ENCODE measurements around the gene CTSS. TPM values are rescaled to one million over a fixed set of nuclear protein-coding genes. Genes with fewer than 3 reads are reported as not detected.

The CTSS gene
- total and polyA plus RNA-seq, 8 donors = 6.5 to 126 (median 9.6) TPM

DNA sequence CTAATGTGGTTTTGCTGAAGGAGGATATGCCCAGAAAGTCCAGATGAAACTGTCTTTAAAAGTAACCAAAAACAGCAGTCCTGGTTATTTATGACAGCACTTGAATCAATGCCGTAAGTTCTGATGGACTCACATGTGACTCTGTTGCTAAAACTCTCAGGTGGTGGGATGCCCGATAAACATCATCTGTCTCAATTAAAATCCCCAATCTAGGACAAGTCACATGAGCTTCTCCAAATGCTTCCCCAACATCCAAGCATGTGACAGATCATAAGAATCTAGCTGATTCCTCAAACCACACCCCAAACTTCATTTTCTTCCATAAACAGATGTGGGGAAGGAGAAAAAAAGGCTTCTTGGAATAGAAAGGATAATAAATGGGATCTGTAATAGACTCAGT, 43.3 kb upstream of the CTSS start:
- ATAC-seq (peak in 1 of 4 donors; percentile 8), FAIRE-seq (no peak), DNase-seq (no peak)
- 84 to 91% methylated on average over 2 of the region's 2 CpGs for WGBS, 2 donors
- H3K27me3 ChIP-seq = no peaks in the 10 kb centered on the region
- intact Hi-C loops (cut with DNase I) = no loop called here
- H3K4me3 ChIP-seq = no peak overlapping the region
- H3K9me3 ChIP-seq = no peaks in the 10 kb centered on the region
- peaks cover 0 to 19% (median 3%) of the 10 kb centered on the region in 3 donors for H3K36me3 ChIP-seq
- TF ChIP-seq, protein P1, sequence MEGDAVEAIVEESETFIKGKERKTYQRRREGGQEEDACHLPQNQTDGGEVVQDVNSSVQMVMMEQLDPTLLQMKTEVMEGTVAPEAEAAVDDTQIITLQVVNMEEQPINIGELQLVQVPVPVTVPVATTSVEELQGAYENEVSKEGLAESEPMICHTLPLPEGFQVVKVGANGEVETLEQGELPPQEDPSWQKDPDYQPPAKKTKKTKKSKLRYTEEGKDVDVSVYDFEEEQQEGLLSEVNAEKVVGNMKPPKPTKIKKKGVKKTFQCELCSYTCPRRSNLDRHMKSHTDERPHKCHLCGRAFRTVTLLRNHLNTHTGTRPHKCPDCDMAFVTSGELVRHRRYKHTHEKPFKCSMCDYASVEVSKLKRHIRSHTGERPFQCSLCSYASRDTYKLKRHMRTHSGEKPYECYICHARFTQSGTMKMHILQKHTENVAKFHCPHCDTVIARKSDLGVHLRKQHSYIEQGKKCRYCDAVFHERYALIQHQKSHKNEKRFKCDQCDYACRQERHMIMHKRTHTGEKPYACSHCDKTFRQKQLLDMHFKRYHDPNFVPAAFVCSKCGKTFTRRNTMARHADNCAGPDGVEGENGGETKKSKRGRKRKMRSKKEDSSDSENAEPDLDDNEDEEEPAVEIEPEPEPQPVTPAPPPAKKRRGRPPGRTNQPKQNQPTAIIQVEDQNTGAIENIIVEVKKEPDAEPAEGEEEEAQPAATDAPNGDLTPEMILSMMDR (IDR thresholded peaks at IDR 0.05) = no peak
- H3K4me1 ChIP-seq = peaks cover 0 to 4% (median 0%) of the 10 kb centered on the region in 3 donors
- H3K27ac ChIP-seq = no peak overlapping the region

DNA sequence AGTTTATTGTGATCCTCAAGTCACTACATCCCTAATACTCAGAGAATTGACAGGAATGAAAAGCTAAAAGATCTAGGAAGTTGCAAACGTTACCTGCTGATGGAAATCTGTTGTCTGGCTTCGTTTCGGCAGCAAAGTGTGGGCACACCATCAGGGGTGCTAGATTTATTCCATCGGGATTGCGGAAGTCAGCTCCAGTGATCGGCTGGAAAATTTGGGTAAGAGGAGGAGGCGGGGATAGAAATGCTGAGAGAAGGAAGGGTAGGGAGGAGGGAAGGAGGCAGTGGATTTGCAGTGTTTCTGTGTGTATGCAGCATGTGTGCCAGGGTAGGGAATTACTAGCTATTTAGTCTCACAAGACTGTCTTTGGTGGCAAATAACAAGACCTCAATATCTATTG, 42.5 kb upstream of the CTSS start, which contains the start of gene CTSK:
Gene CTSK (minus strand): TSS at position 140 of the 400 bp plus-strand sequence. CDS start 1,455 bp downstream, outside the sequence.
- FAIRE-seq (no peak), ATAC-seq (peak in 1 of 4 donors; percentile 24), DNase-seq (no peak)
- H3K9me3 ChIP-seq = no peaks in the 10 kb centered on the region
- H3K36me3 ChIP-seq = peaks cover 0 to 14% (median 0%) of the 10 kb centered on the region in 3 donors
- peaks cover 0 to 4% (median 0%) of the 10 kb centered on the region in 3 donors for H3K4me1 ChIP-seq
- no peak within 1 kb of the TSS for H3K4me3 ChIP-seq
- no peak within 1 kb of the TSS for H3K27ac ChIP-seq
- no peaks in the 10 kb centered on the region for H3K27me3 ChIP-seq
- WGBS, 2 donors = 72% methylated on average over 7 of the region's 7 CpGs
- intact Hi-C loops (cut with DNase I) = no loop called here
- TF ChIP-seq, protein P1 (IDR thresholded peaks at IDR 0.05) = no peak

DNA sequence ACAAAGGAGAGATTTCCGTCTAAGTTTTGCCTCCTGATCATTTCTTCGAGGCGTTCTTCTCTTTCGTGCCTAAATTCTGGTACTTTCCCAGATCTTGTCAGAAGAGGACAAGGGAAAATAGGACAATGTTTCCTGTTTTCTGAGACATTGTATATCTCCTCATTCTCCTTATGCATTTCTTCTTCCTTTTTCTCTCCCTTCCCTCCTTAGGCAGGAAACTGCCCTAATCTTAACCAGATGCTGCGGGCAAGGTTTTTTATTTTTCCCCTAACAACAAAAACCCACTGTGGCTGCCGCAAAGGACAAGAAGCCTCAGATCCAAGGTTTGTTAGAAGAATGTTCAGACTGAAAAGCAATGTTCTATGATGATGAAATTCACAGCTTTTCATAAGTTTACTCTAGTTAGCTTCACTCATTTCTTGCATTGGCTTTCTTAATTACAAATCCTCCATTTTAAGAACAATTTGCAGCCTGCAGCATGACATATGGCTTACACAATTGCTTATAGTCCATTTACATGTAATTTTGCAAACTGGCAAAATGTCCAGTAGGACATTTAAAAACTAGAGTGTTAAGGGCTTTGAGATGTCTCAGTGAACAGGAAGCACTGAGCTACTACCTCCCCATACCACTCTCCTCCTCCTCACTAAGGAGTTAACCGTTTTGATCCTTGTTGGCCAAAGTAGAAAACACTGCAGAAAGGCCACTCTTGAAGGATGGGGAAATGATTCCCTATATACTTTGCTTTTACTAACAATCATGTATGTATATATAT, 41.9 kb upstream of the CTSS start:
- Histone ChIP-seq H3K4me1 (peaks cover 0 to 4% (median 0%) of the 10 kb centered on the region in 3 donors), H3K27ac (no peak overlapping the region), H3K36me3 (peaks cover 0 to 11% (median 0%) of the 10 kb centered on the region in 3 donors), H3K9me3 (no peaks in the 10 kb centered on the region), H3K27me3 (no peaks in the 10 kb centered on the region), H3K4me3 (no peak overlapping the region)
- TF ChIP-seq, protein P1 (IDR thresholded peaks at IDR 0.05) = no peak
- ATAC-seq (no peak), DNase-seq (no peak), FAIRE-seq (no peak)
- 67 to 73% methylated on average over 7 of the region's 7 CpGs for WGBS, 2 donors
- intact Hi-C loops (cut with DNase I) = no loop called here

DNA sequence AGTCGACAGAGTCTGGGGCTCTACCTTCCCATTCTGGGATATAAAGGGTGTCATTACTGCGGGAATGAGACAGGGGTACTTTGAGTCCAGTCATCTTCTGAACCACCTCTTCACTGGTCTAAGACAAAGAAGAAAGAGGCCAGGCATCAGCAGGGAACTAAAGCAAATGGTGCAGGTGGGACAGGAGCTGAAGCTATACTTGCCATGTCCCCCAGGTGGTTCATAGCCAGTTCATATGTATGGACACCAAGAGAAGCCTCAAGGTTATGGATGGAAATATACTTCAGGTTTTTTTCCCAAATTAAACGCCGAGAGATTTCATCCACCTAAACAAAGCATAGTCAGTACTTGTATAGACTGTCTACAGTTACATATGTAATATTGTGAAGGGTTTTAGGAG, 40.3 kb upstream of the CTSS start:
- Histone ChIP-seq H3K4me1 (peaks cover 0 to 2% (median 0%) of the 10 kb centered on the region in 3 donors), H3K36me3 (peaks cover 0 to 4% (median 0%) of the 10 kb centered on the region in 3 donors), H3K4me3 (no peak overlapping the region), H3K9me3 (no peaks in the 10 kb centered on the region), H3K27ac (no peak overlapping the region), H3K27me3 (no peaks in the 10 kb centered on the region)
- 90 to 93% methylated on average over 4 of the region's 4 CpGs for WGBS, 2 donors
- ATAC-seq (no peak), FAIRE-seq (no peak), DNase-seq (no peak)
- TF ChIP-seq, protein P1 (IDR thresholded peaks at IDR 0.05) = no peak
- intact Hi-C loops (cut with DNase I) = no loop called here

DNA sequence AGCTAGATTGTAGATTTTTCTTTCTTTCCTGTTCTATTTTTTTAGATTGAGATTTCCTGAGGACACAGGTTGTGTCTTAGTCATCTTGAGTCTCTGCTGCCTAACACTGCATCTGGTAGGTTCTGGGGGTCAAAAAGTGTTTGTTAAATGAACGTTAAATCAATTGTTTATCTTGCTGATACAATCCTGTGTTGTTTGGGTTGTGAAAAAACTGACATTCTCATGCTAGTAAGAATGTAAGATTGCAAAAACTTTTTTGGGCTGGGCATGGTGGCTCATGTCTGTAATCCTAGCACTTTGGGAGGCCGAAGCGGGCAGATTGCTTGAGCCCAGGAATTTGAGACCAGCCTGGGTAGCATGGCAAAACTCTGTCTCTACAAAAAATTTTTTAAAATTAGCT, 39.1 kb upstream of the CTSS start:
- no peaks in the 10 kb centered on the region for H3K9me3 ChIP-seq
- no peaks in the 10 kb centered on the region for H3K4me1 ChIP-seq
- H3K36me3 ChIP-seq = peaks cover 0 to 4% (median 0%) of the 10 kb centered on the region in 3 donors
- ATAC-seq (no peak), DNase-seq (no peak), FAIRE-seq (no peak)
- TF ChIP-seq, protein P1 (IDR thresholded peaks at IDR 0.05) = no peak
- no peak overlapping the region for H3K4me3 ChIP-seq
- H3K27ac ChIP-seq = no peak overlapping the region
- intact Hi-C loops (cut with DNase I) = no loop called here
- 71% methylated on average over 3 of the region's 3 CpGs for WGBS, 2 donors
- H3K27me3 ChIP-seq = no peaks in the 10 kb centered on the region

Measured in pancreas (tissue), 10 donors.